Adrenal gland (tissue), 12 donors: ENCODE results near the gene CMKLR1. TPM values are rescaled to one million over a fixed set of nuclear protein-coding genes. Genes with fewer than 3 reads are reported as not detected.

Experiments used
- DNase-seq, 7 donors: peaks; one replicate each; pipeline ENCODE4 v3.0.0-alpha.2; 2019 to 2020
- H3K27ac ChIP-seq, 5 donors: fragments of 200-600 bp; sonication (generic) in 4 of 5; 1 replicate in 3 of 5; 2 replicates in 2 of 5; pipeline versions ENCODE4 v1.5.1 to v1.8.0; 2016 to 2020; ENCODE audit warnings: mild to moderate bottlenecking in 1 of 5
- H3K27me3 ChIP-seq: fragments of 200-600 bp; 2 replicates; pipeline ENCODE4 v1.8.0; 2021
- H3K36me3 ChIP-seq, 2 donors: fragments of 200-600 bp; replicated peaks in 1 of 2; 1 replicate in 1 of 2; 2 replicates in 1 of 2; pipeline versions ENCODE4 v1.5.1 to v1.8.0; 2018 to 2022
- H3K4me1 ChIP-seq, 2 donors: fragments of 200-600 bp; replicated peaks in 1 of 2; 1 replicate in 1 of 2; 2 replicates in 1 of 2; pipeline versions ENCODE4 v1.5.1 to v1.8.0; 2018 to 2021
- H3K4me3 ChIP-seq, 4 donors: fragments of 200-600 bp; sonication (generic) in 3 of 4; one replicate each; pipeline ENCODE4 v1.5.1; 2016 to 2018
- H3K9me3 ChIP-seq, 3 donors: fragments of 200-600 bp; sonication (generic) in 1 of 3; replicated peaks in 1 of 3; 1 replicate in 2 of 3; 2 replicates in 1 of 3; pipeline versions ENCODE4 v1.5.1 to v1.8.0; 2016 to 2021
- POLR2A ChIP-seq, 2 donors: fragments of 450-650 bp; IDR thresholded peaks; one replicate each; pipeline ENCODE4 v1.6.1; 2017; ENCODE audit warnings: antibody characterized with exemption in 2 of 2, mild to moderate bottlenecking in 2 of 2, moderate library complexity in 1 of 2
- WGBS, 4 donors: extraction: QIAGEN DNeasy Blood & Tissue Kit in 2 of 4; methylation state at CpG; one replicate each; pipeline versions ENCODE4 v1.1.5 to v1.1.7; 2013 to 2017; 5-methylcytosine and 5-hydroxymethylcytosine counted together
- intact Hi-C, 2 donors: fragments of 100-400 bp; cut with DNase I; formaldehyde crosslinking; loops; one replicate each; pipeline versions ENCODE4 v1.14.1 to v1.15.0; 2022 to 2023
- polyA plus RNA-seq, 3 donors: library from polyadenylated mRNA; stranded (reverse); fragments of 200-250 nt in 2 of 3; fragments of 350-450 nt in 1 of 3; fragmentation: Illumina TruSeq in 1 of 3; extraction: RNeasy Lipid Tissue Mini Kit (QIAGEN cat#74804) in 1 of 3; gene quantifications; one replicate each; pipeline ENCODE4 v1.2.3, GENCODE V29; 2013 to 2014
- total RNA-seq, 9 donors: library from RNA; depleted of rRNA in 4 of 9; stranded (reverse); fragments of >200 nt in 4 of 9; fragments of 120-200 nt in 1 of 9; fragmentation: NEBNext Ultra II Directional in 1 of 9; extraction: Animal tissue kit (Norgen Biotek cat#: 25700) in 1 of 9; gene quantifications; one replicate each; pipeline versions ENCODE4 v1.1.0 to v1.2.4, GENCODE V29; 2013 to 2023
- TF ChIP-seq, protein P1 (sequence below), 6 experiments: fragments of 450-650 bp in 4 of 6; fragments of 200-600 bp in 2 of 6; sonication (generic) in 1 of 6; IDR thresholded peaks; 1 replicate in 5 of 6; 2 replicates in 1 of 6; pipeline versions ENCODE4 v1.5.1 to v1.8.0; 2016 to 2021; ENCODE audit warnings: antibody characterized with exemption in 6 of 6, mild to moderate bottlenecking in 2 of 6, moderate library complexity in 1 of 6
- donor health status: healthy with polysubstance abuse.
- donor health status: Bipolar disorder and iron deficiency.
- donor health status: DM: yes; HTN: yes; CAD: no.
- donor health status: DM: no; HTN: no; CAD: no.
- donor health status: DM: no; HTN: no; CAD: no.
- donor health status: DM: yes; HTN: yes; CAD: no.

The CMKLR1 gene
- total and polyA plus RNA-seq, 12 donors = 2.1 to 26.6 (median 17.0) TPM

DNA sequence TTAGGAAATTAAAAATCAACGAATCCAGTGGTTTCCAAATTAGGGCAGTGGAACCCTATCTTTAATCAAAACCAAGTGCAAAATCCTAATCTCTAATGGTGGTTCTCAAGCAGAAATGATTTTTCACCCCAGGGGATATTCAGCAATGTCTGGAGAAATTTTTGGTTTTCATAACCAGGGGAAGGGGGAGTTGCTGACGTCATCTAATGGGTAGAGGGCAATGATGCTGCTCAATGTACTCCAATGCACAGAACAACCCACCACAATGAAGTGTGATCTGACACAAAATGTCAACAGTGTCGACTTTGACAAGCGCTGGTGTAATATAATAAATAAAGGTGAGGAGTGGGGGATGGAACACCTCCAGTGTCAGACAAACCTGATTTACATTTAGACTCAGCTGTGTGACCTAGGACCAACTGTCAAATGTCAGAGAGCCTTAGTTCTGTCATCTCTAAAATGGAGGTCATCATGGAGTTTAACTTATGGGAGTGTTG lies 81.5 kb downstream of the CMKLR1 start:
- Histone ChIP-seq H3K9me3 (peaks cover 0 to 7% (median 0%) of the 10 kb centered on the region in 3 donors), H3K36me3 (no peaks in the 10 kb centered on the region), H3K27me3 (no peaks in the 10 kb centered on the region), H3K4me1 (no peaks in the 10 kb centered on the region), H3K4me3 (no peak overlapping the region), H3K27ac (no peak overlapping the region)
- no peak for TF ChIP-seq POLR2A (IDR thresholded peaks at IDR 0.05)
- TF ChIP-seq, protein P1, sequence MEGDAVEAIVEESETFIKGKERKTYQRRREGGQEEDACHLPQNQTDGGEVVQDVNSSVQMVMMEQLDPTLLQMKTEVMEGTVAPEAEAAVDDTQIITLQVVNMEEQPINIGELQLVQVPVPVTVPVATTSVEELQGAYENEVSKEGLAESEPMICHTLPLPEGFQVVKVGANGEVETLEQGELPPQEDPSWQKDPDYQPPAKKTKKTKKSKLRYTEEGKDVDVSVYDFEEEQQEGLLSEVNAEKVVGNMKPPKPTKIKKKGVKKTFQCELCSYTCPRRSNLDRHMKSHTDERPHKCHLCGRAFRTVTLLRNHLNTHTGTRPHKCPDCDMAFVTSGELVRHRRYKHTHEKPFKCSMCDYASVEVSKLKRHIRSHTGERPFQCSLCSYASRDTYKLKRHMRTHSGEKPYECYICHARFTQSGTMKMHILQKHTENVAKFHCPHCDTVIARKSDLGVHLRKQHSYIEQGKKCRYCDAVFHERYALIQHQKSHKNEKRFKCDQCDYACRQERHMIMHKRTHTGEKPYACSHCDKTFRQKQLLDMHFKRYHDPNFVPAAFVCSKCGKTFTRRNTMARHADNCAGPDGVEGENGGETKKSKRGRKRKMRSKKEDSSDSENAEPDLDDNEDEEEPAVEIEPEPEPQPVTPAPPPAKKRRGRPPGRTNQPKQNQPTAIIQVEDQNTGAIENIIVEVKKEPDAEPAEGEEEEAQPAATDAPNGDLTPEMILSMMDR (IDR thresholded peaks at IDR 0.05) = no peak
- no peak for DNase-seq
- 72 to 82% (median 77%) methylated on average over 4 of the region's 4 CpGs for WGBS, 4 donors
- intact Hi-C loops = no loop called here

DNA sequence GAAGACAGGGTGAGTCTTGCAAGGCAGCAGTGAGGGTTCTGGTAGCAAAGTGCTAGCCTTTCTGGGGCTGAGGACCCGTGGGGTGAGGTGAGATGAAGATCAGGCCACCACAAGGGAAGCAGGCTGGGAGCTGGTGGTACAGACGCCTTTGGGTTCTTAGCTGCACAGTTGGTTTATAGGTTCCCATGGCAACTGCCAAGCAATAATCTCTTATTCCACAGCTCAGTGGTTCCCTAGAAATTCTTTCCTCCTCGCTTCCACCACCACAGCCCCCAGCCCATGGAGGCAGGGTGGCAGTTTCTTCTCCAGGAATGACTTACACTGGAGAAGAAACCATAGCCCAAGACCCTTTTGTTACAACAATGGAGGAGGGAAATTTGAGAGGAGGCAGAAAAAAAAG lies 82.1 kb downstream of the CMKLR1 start:
- Histone ChIP-seq H3K36me3 (no peaks in the 10 kb centered on the region), H3K4me1 (no peaks in the 10 kb centered on the region), H3K4me3 (no peak overlapping the region), H3K27ac (no peak overlapping the region), H3K9me3 (peaks cover 0 to 7% (median 0%) of the 10 kb centered on the region in 3 donors), H3K27me3 (no peaks in the 10 kb centered on the region)
- TF ChIP-seq, protein P1 (IDR thresholded peaks at IDR 0.05) = no peak
- no peak for TF ChIP-seq POLR2A (IDR thresholded peaks at IDR 0.05)
- intact Hi-C loops = no loop called here
- 32 to 60% (median 54%) methylated on average over 3 of the region's 3 CpGs for WGBS, 4 donors
- no peak for DNase-seq

DNA sequence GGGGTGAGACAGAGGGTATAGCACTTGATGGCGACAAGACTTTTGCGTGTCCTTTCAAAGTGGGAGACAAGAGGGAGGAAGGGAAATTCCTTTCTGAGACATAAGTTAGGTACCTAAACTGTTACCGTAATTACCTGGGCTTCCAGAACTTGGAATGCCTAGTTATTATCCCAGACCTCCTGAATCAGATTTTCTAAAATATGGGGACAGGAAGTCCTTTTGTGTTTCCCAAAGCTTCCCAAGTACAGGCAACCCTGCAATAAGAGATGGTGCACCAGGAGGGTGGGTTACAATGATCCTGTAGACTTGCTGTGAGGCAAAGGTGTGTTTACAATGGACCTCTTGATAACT lies 83.9 kb downstream of the CMKLR1 start:
- TF ChIP-seq POLR2A (IDR thresholded peaks at IDR 0.05) = no peak
- WGBS, 4 donors = 61 to 75% (median 63%) methylated on average over 3 of the region's 3 CpGs
- Histone ChIP-seq H3K27ac (no peak overlapping the region), H3K36me3 (no peaks in the 10 kb centered on the region), H3K9me3 (peaks cover 0 to 3% (median 0%) of the 10 kb centered on the region in 3 donors), H3K4me3 (no peak overlapping the region), H3K4me1 (no peaks in the 10 kb centered on the region), H3K27me3 (peaks cover 3% of the 10 kb centered on the region)
- intact Hi-C loops = no loop called here
- no peak for DNase-seq

DNA sequence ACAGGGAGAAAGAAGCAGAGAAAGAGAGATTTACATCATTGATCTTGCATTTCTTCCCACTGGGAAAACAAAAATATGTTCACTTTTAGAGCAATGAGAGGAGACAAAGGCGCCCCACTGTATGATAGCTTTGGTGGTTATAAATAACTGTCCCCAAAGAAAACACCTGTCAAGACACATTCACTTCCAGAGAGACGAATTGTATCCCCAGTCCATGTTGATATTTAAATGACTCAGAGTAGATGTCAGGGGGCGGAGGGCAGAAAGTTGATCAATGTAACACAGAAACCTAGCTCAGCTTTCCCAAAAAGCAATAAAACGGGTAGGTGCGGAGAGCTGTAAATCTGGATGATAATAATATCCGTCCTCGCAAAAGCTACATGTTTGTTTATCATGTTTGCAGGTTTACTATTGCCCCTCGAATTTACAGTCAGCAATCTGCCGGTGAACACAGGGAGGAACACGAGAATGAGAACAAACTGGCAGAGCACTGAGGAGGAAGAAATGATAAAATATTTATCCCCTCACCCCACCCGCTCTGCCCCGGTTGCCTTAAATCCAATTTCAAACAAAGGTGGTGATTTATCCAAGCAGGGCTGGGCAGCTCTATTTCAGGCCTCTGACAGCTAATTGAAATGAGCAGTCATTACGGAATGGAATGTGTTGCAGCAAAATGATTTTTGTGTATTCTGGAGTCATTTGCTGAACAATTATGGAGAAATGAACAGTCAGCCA lies 84.4 kb downstream of the CMKLR1 start:
- Histone ChIP-seq H3K36me3 (no peaks in the 10 kb centered on the region), H3K9me3 (no peaks in the 10 kb centered on the region), H3K4me3 (no peak overlapping the region), H3K27me3 (peaks cover 3% of the 10 kb centered on the region), H3K4me1 (no peaks in the 10 kb centered on the region), H3K27ac (no peak overlapping the region)
- WGBS, 4 donors = 41 to 50% (median 42%) methylated on average over 13 of the region's 13 CpGs
- DNase-seq = no peak
- TF ChIP-seq POLR2A (IDR thresholded peaks at IDR 0.05) = no peak
- TF ChIP-seq, protein P1 (IDR thresholded peaks at IDR 0.05) = no peak
- intact Hi-C loops = no loop called here

DNA sequence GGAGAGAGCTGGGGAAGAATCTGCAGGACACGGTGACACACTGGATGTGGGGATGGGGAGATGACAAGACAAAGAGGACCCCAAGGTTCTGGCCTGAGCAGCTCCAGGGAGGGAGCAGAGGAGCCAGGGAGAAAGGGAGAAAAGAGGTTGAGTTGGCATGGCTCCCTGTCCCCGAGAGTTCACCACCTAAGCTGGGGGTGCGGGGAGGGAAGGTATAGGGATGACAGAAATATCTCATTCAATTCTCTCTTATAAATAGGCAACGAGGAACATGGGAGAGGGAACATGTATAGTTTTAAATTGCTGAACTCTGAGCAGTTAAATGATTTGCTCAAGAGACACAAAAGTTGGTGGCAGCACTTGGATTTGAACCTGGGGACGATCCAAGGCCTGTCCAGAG lies 85.1 kb downstream of the CMKLR1 start:
- H3K9me3 ChIP-seq = no peaks in the 10 kb centered on the region
- no peaks in the 10 kb centered on the region for H3K4me1 ChIP-seq
- intact Hi-C loops = no loop called here
- DNase-seq = no peak
- no peak overlapping the region for H3K27ac ChIP-seq
- 47 to 60% (median 49%) methylated on average over 5 of the region's 5 CpGs for WGBS, 4 donors
- H3K27me3 ChIP-seq = peaks cover 3% of the 10 kb centered on the region
- no peaks in the 10 kb centered on the region for H3K36me3 ChIP-seq
- TF ChIP-seq, protein P1 (IDR thresholded peaks at IDR 0.05) = no peak
- TF ChIP-seq POLR2A (IDR thresholded peaks at IDR 0.05) = no peak
- no peak overlapping the region for H3K4me3 ChIP-seq
